HepG2 (cell line): ENCODE measurements around the gene DOC2A. TPM values are rescaled to one million over a fixed set of nuclear protein-coding genes. Genes with fewer than 3 reads are reported as not detected.

ENCODE experiments used
- ARNT2 ChIP-seq: sonication (generic); formaldehyde crosslinking; IDR thresholded peaks from 2 replicates; pipeline ENCODE4 v1.8.0; 2022; ENCODE audit warnings: mild to moderate bottlenecking, low read depth, missing genetic modification reagents, moderate library complexity
- HCFC1 ChIP-seq: fragments of 150-350 bp; IDR thresholded peaks from 2 replicates; pipeline ENCODE4 v1.6.1; 2014; ENCODE audit warnings: low read depth, low read length
- PHF5A ChIP-seq: IDR thresholded peaks from one replicate; pipeline ENCODE4 v1.6.1; 2018; ENCODE audit warnings: low read depth, missing genetic modification reagents; ENCODE audit not compliant: unreplicated experiment
- RCOR2 ChIP-seq: IDR thresholded peaks from 2 replicates; pipeline ENCODE4 v1.6.1; 2016; ENCODE audit warnings: missing biosample characterization, missing genetic modification reagents
- RXRA ChIP-seq: sonication (generic); formaldehyde crosslinking; IDR thresholded peaks from 2 replicates; pipeline ENCODE4 v1.5.1; 2020; ENCODE audit warnings: missing genetic modification reagents
- SATB2 ChIP-seq: sonication (generic); formaldehyde crosslinking; IDR thresholded peaks from 2 replicates; pipeline ENCODE4 v1.5.0; 2020; ENCODE audit warnings: missing genetic modification reagents
- SMARCC2 ChIP-seq: fragments of 450-650 bp; IDR thresholded peaks from 2 replicates; pipeline ENCODE4 v1.6.1; 2017; ENCODE audit warnings: antibody characterized with exemption, mild to moderate bottlenecking
- WIZ ChIP-seq: sonication (generic); formaldehyde crosslinking; IDR thresholded peaks from 2 replicates; pipeline ENCODE4 v1.5.1; 2020; ENCODE audit warnings: mild to moderate bottlenecking, missing genetic modification reagents
- ZNF143 ChIP-seq: sonication (generic); formaldehyde crosslinking; IDR thresholded peaks from 2 replicates; pipeline ENCODE4 v1.4.0; 2020; ENCODE audit warnings: missing genetic modification reagents
- ZNF235 ChIP-seq: sonication (generic); formaldehyde crosslinking; IDR thresholded peaks from 2 replicates; pipeline ENCODE4 v1.8.1; 2023; ENCODE audit warnings: mild to moderate bottlenecking, missing genetic modification reagents, borderline replicate concordance
- ZNF713 ChIP-seq: sonication (generic); formaldehyde crosslinking; IDR thresholded peaks from 2 replicates; pipeline ENCODE4 v1.4.0; 2020; ENCODE audit warnings: mild to moderate bottlenecking, missing genetic modification reagents
- polyA plus RNA-seq, 8 experiments: library from polyadenylated mRNA; depleted of rRNA in 3 of 8; stranded (reverse) in 7 of 8; unstranded in 1 of 8; fragments of >200 nt; fragmentation: Illumina TruSeq in 4 of 8; extraction: Trizol in 4 of 8; gene quantifications; 2 replicates each; pipeline versions ENCODE4 v1.2.1 to v1.2.3, GENCODE V29; 2011 to 2016; ENCODE audit warnings: low read depth in 4 of 8, missing spikeins in 1 of 8, mixed read lengths in 1 of 8; ENCODE audit not compliant: insufficient read depth in 1 of 8
- total RNA-seq, 5 experiments: library from RNA; depleted of rRNA; stranded (reverse); fragments of >200 nt; fragmentation: Illumina TruSeq; extraction: Trizol; gene quantifications; 2 replicates each; pipeline ENCODE4 v1.2.3, GENCODE V29; 2016; ENCODE audit warnings: low read depth in 1 of 5
- TF ChIP-seq, protein P1 (sequence below): sonication (generic); formaldehyde crosslinking; IDR thresholded peaks from 2 replicates; pipeline ENCODE4 v1.5.1; 2020; ENCODE audit warnings: missing genetic modification reagents, mild to moderate bottlenecking, borderline replicate concordance
- TF ChIP-seq, protein P2 (sequence below): sonication (generic); formaldehyde crosslinking; IDR thresholded peaks from 2 replicates; pipeline ENCODE4 v1.4.0; 2020; ENCODE audit warnings: missing genetic modification reagents, borderline replicate concordance
- TF ChIP-seq, protein P3 (sequence below): sonication (generic); formaldehyde crosslinking; IDR thresholded peaks from 2 replicates; pipeline ENCODE4 v1.8.0; 2022; ENCODE audit warnings: missing genetic modification reagents, mild to moderate bottlenecking, borderline replicate concordance
- TF ChIP-seq, protein P4 (sequence below): sonication (generic); formaldehyde crosslinking; IDR thresholded peaks from 2 replicates; pipeline ENCODE4 v1.5.0; 2020; ENCODE audit warnings: missing genetic modification reagents, mild to moderate bottlenecking, borderline replicate concordance
- TF ChIP-seq, protein P5 (sequence below): sonication (generic); formaldehyde crosslinking; IDR thresholded peaks from 2 replicates; pipeline ENCODE4 v1.4.0; 2020; ENCODE audit warnings: missing genetic modification reagents
- TF ChIP-seq, protein P6 (sequence below): sonication (generic); formaldehyde crosslinking; IDR thresholded peaks from 2 replicates; pipeline ENCODE4 v1.5.0; 2020; ENCODE audit warnings: missing genetic modification reagents, mild to moderate bottlenecking, borderline replicate concordance

The DOC2A gene
- total and polyA plus RNA-seq, 2 of the 13 experiments (the other 11 are each of a cell fraction or from before 2014, with no cell fraction given): 0.15 to 0.55 TPM

DNA sequence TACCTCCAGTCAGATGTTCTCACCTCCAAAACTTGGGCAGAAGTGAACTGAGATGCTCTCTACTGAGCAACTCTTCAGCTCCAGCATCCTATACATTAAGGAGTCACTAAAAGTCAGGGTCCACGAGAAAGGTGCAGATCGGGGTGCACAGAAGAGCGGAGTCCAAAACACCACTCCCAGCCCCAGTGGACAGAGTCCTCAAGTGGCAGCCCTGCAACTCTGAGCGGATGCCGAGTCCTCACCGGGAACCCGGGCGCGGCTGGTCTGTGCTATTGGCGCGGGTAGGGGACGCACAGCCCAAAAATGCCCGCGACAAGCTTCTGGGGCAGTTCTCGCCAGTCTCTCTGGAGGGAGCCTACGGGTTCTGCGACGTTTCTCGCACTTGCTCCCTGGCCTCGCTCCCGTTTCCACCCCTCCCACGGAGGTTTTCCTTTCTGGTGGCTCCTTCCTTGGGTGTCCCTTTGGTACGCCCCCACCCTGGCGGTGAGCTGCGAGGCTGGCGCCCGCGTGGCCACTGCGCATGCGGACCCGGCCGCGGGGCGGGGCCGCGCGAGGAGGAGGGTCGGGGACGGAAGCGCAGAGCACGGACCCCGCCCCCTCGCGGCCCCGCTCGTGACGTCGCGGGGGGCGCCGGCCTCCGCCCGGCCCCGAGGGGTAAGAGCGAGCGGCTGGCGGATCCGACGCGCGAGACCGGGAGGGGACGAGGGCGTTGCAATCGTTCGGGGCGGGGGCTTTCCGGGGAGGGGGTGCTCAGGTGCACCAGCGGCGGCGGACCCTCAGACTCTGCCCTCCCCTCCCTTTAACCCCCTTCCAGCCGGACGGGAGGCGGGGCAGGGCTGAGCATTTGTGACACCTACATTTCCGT is 49.1 kb downstream of the DOC2A start, which contains the start of gene TMEM219 (continued):
- TF ChIP-seq, protein P1, sequence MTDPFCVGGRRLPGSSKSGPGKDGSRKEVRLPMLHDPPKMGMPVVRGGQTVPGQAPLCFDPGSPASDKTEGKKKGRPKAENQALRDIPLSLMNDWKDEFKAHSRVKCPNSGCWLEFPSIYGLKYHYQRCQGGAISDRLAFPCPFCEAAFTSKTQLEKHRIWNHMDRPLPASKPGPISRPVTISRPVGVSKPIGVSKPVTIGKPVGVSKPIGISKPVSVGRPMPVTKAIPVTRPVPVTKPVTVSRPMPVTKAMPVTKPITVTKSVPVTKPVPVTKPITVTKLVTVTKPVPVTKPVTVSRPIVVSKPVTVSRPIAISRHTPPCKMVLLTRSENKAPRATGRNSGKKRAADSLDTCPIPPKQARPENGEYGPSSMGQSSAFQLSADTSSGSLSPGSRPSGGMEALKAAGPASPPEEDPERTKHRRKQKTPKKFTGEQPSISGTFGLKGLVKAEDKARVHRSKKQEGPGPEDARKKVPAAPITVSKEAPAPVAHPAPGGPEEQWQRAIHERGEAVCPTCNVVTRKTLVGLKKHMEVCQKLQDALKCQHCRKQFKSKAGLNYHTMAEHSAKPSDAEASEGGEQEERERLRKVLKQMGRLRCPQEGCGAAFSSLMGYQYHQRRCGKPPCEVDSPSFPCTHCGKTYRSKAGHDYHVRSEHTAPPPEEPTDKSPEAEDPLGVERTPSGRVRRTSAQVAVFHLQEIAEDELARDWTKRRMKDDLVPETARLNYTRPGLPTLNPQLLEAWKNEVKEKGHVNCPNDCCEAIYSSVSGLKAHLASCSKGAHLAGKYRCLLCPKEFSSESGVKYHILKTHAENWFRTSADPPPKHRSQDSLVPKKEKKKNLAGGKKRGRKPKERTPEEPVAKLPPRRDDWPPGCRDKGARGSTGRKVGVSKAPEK (CRISPR knock-in tag): no peak
- TF ChIP-seq ARNT2 (CRISPR knock-in tag): no peak; the same call in 1 of the 2 replicates
- TF ChIP-seq SMARCC2: no peak
- TF ChIP-seq, protein P2, sequence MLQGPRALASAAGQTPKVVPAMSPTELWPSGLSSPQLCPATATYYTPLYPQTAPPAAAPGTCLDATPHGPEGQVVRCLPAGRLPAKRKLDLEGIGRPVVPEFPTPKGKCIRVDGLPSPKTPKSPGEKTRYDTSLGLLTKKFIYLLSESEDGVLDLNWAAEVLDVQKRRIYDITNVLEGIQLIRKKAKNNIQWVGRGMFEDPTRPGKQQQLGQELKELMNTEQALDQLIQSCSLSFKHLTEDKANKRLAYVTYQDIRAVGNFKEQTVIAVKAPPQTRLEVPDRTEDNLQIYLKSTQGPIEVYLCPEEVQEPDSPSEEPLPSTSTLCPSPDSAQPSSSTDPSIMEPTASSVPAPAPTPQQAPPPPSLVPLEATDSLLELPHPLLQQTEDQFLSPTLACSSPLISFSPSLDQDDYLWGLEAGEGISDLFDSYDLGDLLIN (CRISPR knock-in tag): 0 out of 2 replicates have a peak, but pooled peaks have one; percentile 69
- peak; percentile 33; the same call in 1 of the 2 replicates for TF ChIP-seq RXRA (CRISPR knock-in tag)
- no peak for TF ChIP-seq ZNF235 (CRISPR knock-in tag)
- no peak for TF ChIP-seq SATB2 (CRISPR knock-in tag)
- no peak; the same call in 1 of the 2 replicates for TF ChIP-seq ZNF713 (CRISPR knock-in tag)
- no peak for TF ChIP-seq RCOR2 (CRISPR knock-in tag)
- TF ChIP-seq, protein P3, sequence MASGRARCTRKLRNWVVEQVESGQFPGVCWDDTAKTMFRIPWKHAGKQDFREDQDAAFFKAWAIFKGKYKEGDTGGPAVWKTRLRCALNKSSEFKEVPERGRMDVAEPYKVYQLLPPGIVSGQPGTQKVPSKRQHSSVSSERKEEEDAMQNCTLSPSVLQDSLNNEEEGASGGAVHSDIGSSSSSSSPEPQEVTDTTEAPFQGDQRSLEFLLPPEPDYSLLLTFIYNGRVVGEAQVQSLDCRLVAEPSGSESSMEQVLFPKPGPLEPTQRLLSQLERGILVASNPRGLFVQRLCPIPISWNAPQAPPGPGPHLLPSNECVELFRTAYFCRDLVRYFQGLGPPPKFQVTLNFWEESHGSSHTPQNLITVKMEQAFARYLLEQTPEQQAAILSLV (CRISPR knock-in tag): peak; percentile 67; the same call in 1 of the 2 replicates
- TF ChIP-seq HCFC1: no peak; the same call in 1 of the 2 replicates
- 0 out of 2 replicates have a peak, but pooled peaks have one; percentile 53 for TF ChIP-seq WIZ (CRISPR knock-in tag)
- no peak for TF ChIP-seq PHF5A (CRISPR knock-in tag)
- TF ChIP-seq, protein P4, sequence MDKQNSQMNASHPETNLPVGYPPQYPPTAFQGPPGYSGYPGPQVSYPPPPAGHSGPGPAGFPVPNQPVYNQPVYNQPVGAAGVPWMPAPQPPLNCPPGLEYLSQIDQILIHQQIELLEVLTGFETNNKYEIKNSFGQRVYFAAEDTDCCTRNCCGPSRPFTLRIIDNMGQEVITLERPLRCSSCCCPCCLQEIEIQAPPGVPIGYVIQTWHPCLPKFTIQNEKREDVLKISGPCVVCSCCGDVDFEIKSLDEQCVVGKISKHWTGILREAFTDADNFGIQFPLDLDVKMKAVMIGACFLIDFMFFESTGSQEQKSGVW: 0 out of 2 replicates have a peak, but pooled peaks have one; percentile 67
- TF ChIP-seq, protein P5, sequence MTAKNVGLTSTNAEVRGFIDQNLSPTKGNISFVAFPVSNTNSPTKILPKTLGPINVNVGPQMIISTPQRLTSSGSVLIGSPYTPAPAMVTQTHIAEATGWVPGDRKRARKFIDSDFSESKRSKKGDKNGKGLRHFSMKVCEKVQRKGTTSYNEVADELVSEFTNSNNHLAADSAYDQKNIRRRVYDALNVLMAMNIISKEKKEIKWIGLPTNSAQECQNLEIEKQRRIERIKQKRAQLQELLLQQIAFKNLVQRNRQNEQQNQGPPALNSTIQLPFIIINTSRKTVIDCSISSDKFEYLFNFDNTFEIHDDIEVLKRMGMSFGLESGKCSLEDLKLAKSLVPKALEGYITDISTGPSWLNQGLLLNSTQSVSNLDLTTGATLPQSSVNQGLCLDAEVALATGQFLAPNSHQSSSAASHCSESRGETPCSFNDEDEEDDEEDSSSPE (CRISPR knock-in tag): peak; percentile 79
- TF ChIP-seq, protein P6, sequence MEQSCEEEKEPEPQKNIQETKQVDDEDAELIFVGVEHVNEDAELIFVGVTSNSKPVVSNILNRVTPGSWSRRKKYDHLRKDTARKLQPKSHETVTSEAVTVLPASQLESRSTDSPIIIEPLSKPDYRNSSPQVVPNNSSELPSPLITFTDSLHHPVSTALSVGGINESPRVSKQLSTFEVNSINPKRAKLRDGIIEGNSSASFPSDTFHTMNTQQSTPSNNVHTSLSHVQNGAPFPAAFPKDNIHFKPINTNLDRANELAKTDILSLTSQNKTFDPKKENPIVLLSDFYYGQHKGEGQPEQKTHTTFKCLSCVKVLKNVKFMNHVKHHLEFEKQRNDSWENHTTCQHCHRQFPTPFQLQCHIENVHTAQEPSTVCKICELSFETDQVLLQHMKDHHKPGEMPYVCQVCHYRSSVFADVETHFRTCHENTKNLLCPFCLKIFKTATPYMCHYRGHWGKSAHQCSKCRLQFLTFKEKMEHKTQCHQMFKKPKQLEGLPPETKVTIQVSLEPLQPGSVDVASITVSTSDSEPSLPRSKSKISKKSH: no peak
- no peak; the same call in 1 of the 2 replicates for TF ChIP-seq ZNF143 (CRISPR knock-in tag)
